NT2/D1 (cell line): ENCODE measurements around the gene STX17.

Source experiments
- SUZ12 ChIP-seq: IDR thresholded peaks from 2 replicates; pipeline ENCODE4 v1.6.1; 2011; ENCODE audit not compliant: insufficient read length, insufficient read depth; ENCODE audit errors: extremely low read depth
- YY1 ChIP-seq: IDR thresholded peaks from 2 replicates; pipeline ENCODE4 v1.6.1; 2011; ENCODE audit not compliant: insufficient read length, insufficient read depth

- TF ChIP-seq SUZ12 (no peak), YY1 (no peak)
Observed at GRCh38 chr9:99980598-99980997, 74.1 kb downstream of the STX17 start.
